HEK293 (cell line): ENCODE results near the gene TPST2.

Source experiments
- CTCF ChIA-PET: fragments of 350-600 bp; formaldehyde crosslinking; extraction: SDS; loops from one replicate; lab custom pipeline; 2021; ENCODE audit warnings: antibody characterized with exemption; lab: Yijun Ruan, JAX
- POLR2A ChIA-PET: fragments of 300-600 bp; formaldehyde crosslinking; extraction: SDS; loops from one replicate; lab custom pipeline; 2020; ENCODE audit warnings: antibody characterized with exemption, inconsistent platforms; lab: Yijun Ruan, JAX
- H3K27ac ChIP-seq: fragments of 200-500 bp; sonication (Bioruptor generic); 2 replicates; pipeline ENCODE4 v1.5.1; 2014; ENCODE audit warnings: low read depth, low read length, control low read depth, inconsistent platforms; ENCODE audit errors: extremely low read depth
- H3K36me3 ChIP-seq, 2 experiments: fragments of 200-500 bp in 1 of 2; sonication (Bioruptor generic) in 1 of 2; 1 replicate in 1 of 2; 2 replicates in 1 of 2; pipeline ENCODE4 v1.5.1; 2014 to 2017; ENCODE audit warnings: inconsistent platforms in 2 of 2, low read length in 2 of 2; ENCODE audit not compliant: control insufficient read depth in 2 of 2, insufficient read depth in 1 of 2
- H3K4me1 ChIP-seq: fragments of 200-500 bp; sonication (Bioruptor generic); 2 replicates; pipeline ENCODE4 v1.5.1; 2014; ENCODE audit warnings: mild to moderate bottlenecking, low read length, inconsistent platforms; ENCODE audit not compliant: control insufficient read depth, insufficient read depth
- H3K4me3 ChIP-seq: 2 replicates; pipeline ENCODE4 v1.5.1; 2011; ENCODE audit warnings: low read depth, mild to moderate bottlenecking, control low read depth, low read length, moderate library complexity
- H3K9me3 ChIP-seq: fragments of 200-500 bp; sonication (Bioruptor generic); 2 replicates; pipeline ENCODE4 v1.5.1; 2014; ENCODE audit warnings: low read depth, low read length, inconsistent platforms; ENCODE audit not compliant: control insufficient read depth, insufficient read depth
- HOXC10 ChIP-seq: sonication (generic); formaldehyde crosslinking; IDR thresholded peaks from 2 replicates; pipeline ENCODE4 v1.8.1; 2023; ENCODE audit warnings: mild to moderate bottlenecking, missing genetic modification reagents
- SCRT1 ChIP-seq: fragments of 450-650 bp; formaldehyde crosslinking; IDR thresholded peaks from 2 replicates; pipeline ENCODE4 v1.5.1; 2016; ENCODE audit warnings: missing biosample characterization, missing genetic modification characterization, borderline replicate concordance
- WT1 ChIP-seq: fragments of 450-650 bp; formaldehyde crosslinking; IDR thresholded peaks from 2 replicates; pipeline ENCODE4 v1.5.1; 2016; ENCODE audit warnings: missing biosample characterization, missing genetic modification characterization
- YY1 ChIP-seq: fragments of 450-650 bp; formaldehyde crosslinking; IDR thresholded peaks from 2 replicates; pipeline ENCODE4 v1.5.1; 2018; ENCODE audit warnings: missing biosample characterization, missing genetic modification characterization
- ZBTB1 ChIP-seq: fragments of 450-650 bp; formaldehyde crosslinking; IDR thresholded peaks from 2 replicates; pipeline ENCODE4 v1.5.1; 2016; ENCODE audit warnings: missing biosample characterization, missing genetic modification characterization
- ZBTB20 ChIP-seq: fragments of 450-650 bp; formaldehyde crosslinking; IDR thresholded peaks from 2 replicates; pipeline ENCODE4 v1.5.1; 2016; ENCODE audit warnings: missing biosample characterization, missing genetic modification characterization
- ZBTB8A ChIP-seq: fragments of 450-650 bp; formaldehyde crosslinking; IDR thresholded peaks from 2 replicates; pipeline ENCODE4 v1.5.1; 2016; ENCODE audit warnings: missing biosample characterization, missing genetic modification characterization
- ZNF138 ChIP-seq: fragments of 450-650 bp; formaldehyde crosslinking; IDR thresholded peaks from 2 replicates; pipeline ENCODE4 v1.5.1; 2016; ENCODE audit warnings: missing biosample characterization, missing genetic modification characterization, borderline replicate concordance
- ZNF140 ChIP-seq: fragments of 450-650 bp; formaldehyde crosslinking; IDR thresholded peaks from 2 replicates; pipeline ENCODE4 v1.5.1; 2016; ENCODE audit warnings: missing biosample characterization, missing genetic modification characterization
- ZNF157 ChIP-seq: fragments of 450-650 bp; formaldehyde crosslinking; IDR thresholded peaks from 2 replicates; pipeline ENCODE4 v1.5.1; 2016; ENCODE audit warnings: missing biosample characterization, missing genetic modification characterization
- ZNF223 ChIP-seq: fragments of 450-650 bp; formaldehyde crosslinking; IDR thresholded peaks from 2 replicates; pipeline ENCODE4 v1.5.1; 2016; ENCODE audit warnings: missing biosample characterization, missing genetic modification characterization
- ZNF274 ChIP-seq, 2 experiments: fragments of 200-500 bp in 1 of 2; fragments of 450-650 bp in 1 of 2; sonication (Bioruptor generic) in 1 of 2; formaldehyde crosslinking in 1 of 2; IDR thresholded peaks; 2 replicates each; pipeline versions ENCODE4 v1.5.1 to v1.6.1; 2014 to 2016; ENCODE audit warnings: borderline replicate concordance in 1 of 2, inconsistent platforms in 1 of 2, low read length in 1 of 2, missing biosample characterization in 1 of 2, missing genetic modification characterization in 1 of 2
- ZNF350 ChIP-seq: fragments of 450-650 bp; formaldehyde crosslinking; IDR thresholded peaks from 2 replicates; pipeline ENCODE4 v1.5.0; 2017; ENCODE audit warnings: missing biosample characterization, mild to moderate bottlenecking, missing genetic modification characterization
- ZNF366 ChIP-seq: fragments of 450-650 bp; formaldehyde crosslinking; conservative IDR thresholded peaks from 2 replicates; pipeline ENCODE4 v1.5.1; 2016; ENCODE audit warnings: missing biosample characterization, missing genetic modification characterization
- ZNF514 ChIP-seq: fragments of 450-650 bp; formaldehyde crosslinking; IDR thresholded peaks from 2 replicates; pipeline ENCODE4 v1.5.1; 2016; ENCODE audit warnings: missing biosample characterization, missing genetic modification characterization
- ZNF585B ChIP-seq: fragments of 450-650 bp; formaldehyde crosslinking; IDR thresholded peaks from 2 replicates; pipeline ENCODE4 v1.5.1; 2016; ENCODE audit warnings: missing biosample characterization, missing genetic modification characterization
- ZNF626 ChIP-seq: fragments of 450-650 bp; sonication (Bioruptor Pico); formaldehyde crosslinking; IDR thresholded peaks from 2 replicates; pipeline ENCODE4 v1.5.1; 2018; ENCODE audit warnings: missing biosample characterization, missing genetic modification characterization, inconsistent platforms
- ZNF664 ChIP-seq: fragments of 450-650 bp; formaldehyde crosslinking; IDR thresholded peaks from 2 replicates; pipeline ENCODE4 v1.5.1; 2016; ENCODE audit warnings: missing biosample characterization, missing genetic modification characterization
- ZNF670 ChIP-seq: fragments of 450-650 bp; formaldehyde crosslinking; IDR thresholded peaks from 2 replicates; pipeline ENCODE4 v1.5.1; 2016; ENCODE audit warnings: missing biosample characterization, missing genetic modification characterization, low read depth
- ZNF785 ChIP-seq: fragments of 450-650 bp; formaldehyde crosslinking; IDR thresholded peaks from 2 replicates; pipeline ENCODE4 v1.5.1; 2016; ENCODE audit warnings: missing biosample characterization, missing genetic modification characterization
- ZNF830 ChIP-seq: fragments of 450-650 bp; IDR thresholded peaks from 2 replicates; pipeline ENCODE4 v1.5.0; 2018; ENCODE audit warnings: missing biosample characterization, missing genetic modification characterization, low read depth, mild to moderate bottlenecking, moderate library complexity
- ZNF837 ChIP-seq: fragments of 450-650 bp; formaldehyde crosslinking; IDR thresholded peaks from 2 replicates; pipeline ENCODE4 v1.5.1; 2016; ENCODE audit warnings: missing biosample characterization, missing genetic modification characterization
- ZSCAN23 ChIP-seq: fragments of 450-650 bp; formaldehyde crosslinking; IDR thresholded peaks from 2 replicates; pipeline ENCODE4 v1.5.1; 2016; ENCODE audit warnings: missing biosample characterization, missing genetic modification characterization
- TF ChIP-seq, protein P1 (sequence below): fragments of 450-650 bp; formaldehyde crosslinking; IDR thresholded peaks from 2 replicates; pipeline ENCODE4 v1.5.1; 2017; ENCODE audit warnings: missing biosample characterization, missing genetic modification characterization
- TF ChIP-seq, protein P2 (sequence below): fragments of 450-650 bp; formaldehyde crosslinking; IDR thresholded peaks from 2 replicates; pipeline ENCODE4 v1.5.1; 2016; ENCODE audit warnings: missing biosample characterization, missing genetic modification characterization
- TF ChIP-seq, protein P3 (sequence below): fragments of 450-650 bp; IDR thresholded peaks from 2 replicates; pipeline ENCODE4 v1.5.1; 2018; ENCODE audit warnings: missing biosample characterization, mild to moderate bottlenecking, missing genetic modification characterization
- TF ChIP-seq, protein P4 (sequence below): fragments of 450-650 bp; formaldehyde crosslinking; IDR thresholded peaks from 2 replicates; pipeline ENCODE4 v1.5.1; 2017; ENCODE audit warnings: missing biosample characterization, mild to moderate bottlenecking, missing genetic modification characterization, moderate library complexity

TPST2 gene

DNA sequence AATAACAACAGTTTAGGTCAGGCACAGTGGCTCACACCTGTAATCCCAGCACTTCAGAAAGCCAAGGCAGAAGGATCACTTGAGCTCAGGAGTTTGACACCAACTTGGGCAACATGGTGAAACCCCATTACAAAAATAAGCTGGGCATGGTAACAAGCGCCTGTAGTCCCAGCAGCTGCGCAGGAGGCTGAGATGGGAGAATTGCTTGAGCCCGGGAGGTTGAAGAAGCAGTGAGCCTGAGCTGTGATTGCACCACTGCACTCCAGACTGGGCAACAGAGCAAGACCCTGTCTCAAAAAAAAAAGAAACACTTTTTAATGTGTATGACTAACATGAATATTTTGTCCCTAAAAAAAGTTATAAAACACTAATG, 53.2 kb downstream of the TPST2 start:
- POLR2A ChIA-PET: no interaction called here

DNA sequence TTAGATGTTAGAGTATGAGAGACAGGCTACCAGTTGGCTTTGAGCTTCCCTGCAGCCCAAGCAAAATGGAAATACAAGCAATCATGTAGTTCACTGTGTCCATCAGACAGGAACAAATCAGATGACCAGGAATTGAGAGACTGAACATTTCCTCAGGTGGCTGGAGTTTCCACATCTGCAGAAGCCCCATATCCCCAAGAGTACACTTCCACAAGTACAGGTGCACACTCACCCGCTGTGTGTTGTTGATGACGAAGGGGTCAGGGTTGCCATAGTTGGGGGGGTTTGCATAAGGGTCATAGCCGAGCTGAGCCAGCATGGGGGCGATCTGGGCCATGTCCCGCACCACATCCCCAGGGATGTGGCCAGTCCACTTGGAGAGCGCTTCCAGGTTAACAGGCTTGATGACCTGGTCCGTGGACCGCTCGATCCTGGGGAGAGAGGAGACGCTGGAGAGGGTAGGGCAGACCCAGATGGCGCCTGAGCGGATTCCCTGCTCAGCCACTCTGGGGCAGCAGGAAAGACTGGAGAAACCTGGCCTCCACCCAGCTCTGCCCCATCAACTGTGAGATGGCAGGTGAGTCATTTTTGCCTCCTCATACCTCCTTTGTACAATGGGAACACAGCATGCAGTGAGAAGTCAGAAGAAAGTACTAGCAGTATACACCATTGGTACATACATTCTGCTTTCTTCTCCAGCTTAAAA, 53.7 kb downstream of the TPST2 start:
- Histone ChIP-seq H3K9me3 (no peaks in the 10 kb centered on the region), H3K4me3 (no peak overlapping the region), H3K36me3 (peaks cover 5 to 23% of the 10 kb centered on the region in 2 experiments; a peak in 2 of 3 replicates), H3K27ac (no peak overlapping the region), H3K4me1 (no peaks in the 10 kb centered on the region)
- TF ChIP-seq ZNF223 (tag by site-specific recombination): no peak
- TF ChIP-seq, protein P1, sequence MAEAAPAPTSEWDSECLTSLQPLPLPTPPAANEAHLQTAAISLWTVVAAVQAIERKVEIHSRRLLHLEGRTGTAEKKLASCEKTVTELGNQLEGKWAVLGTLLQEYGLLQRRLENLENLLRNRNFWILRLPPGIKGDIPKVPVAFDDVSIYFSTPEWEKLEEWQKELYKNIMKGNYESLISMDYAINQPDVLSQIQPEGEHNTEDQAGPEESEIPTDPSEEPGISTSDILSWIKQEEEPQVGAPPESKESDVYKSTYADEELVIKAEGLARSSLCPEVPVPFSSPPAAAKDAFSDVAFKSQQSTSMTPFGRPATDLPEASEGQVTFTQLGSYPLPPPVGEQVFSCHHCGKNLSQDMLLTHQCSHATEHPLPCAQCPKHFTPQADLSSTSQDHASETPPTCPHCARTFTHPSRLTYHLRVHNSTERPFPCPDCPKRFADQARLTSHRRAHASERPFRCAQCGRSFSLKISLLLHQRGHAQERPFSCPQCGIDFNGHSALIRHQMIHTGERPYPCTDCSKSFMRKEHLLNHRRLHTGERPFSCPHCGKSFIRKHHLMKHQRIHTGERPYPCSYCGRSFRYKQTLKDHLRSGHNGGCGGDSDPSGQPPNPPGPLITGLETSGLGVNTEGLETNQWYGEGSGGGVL (tag by site-specific recombination): no peak
- TF ChIP-seq HOXC10: no peak
- no peak for TF ChIP-seq ZNF785
- TF ChIP-seq ZNF350 (tag by site-specific recombination): no peak
- no peak for TF ChIP-seq ZNF274 (IDR thresholded peaks at IDR 0.05; ENCODE audit: low read length)
- no peak for TF ChIP-seq ZNF274 (tag by site-specific recombination; IDR thresholded peaks at IDR 0.05; ENCODE audit: borderline replicate concordance)
- no peak for TF ChIP-seq ZBTB1 (tag by site-specific recombination)
- no peak for TF ChIP-seq ZNF626 (tag by site-specific recombination)
- TF ChIP-seq ZNF837 (tag by site-specific recombination): no peak
- POLR2A ChIA-PET: no interaction called here
- CTCF ChIA-PET: interaction anchor here (0.6 kb wide), 1 partner anchor 660 kb away, joined by 3 read pairs; no protein-coding TSS in a partner anchor

More for the DNA sequence above, 53.2 kb downstream of the TPST2 start:
- Histone ChIP-seq H3K27ac (no peak overlapping the region), H3K4me1 (no peaks in the 10 kb centered on the region), H3K4me3 (no peak overlapping the region), H3K36me3 (peaks cover 5 to 19% of the 10 kb centered on the region in 2 experiments; a peak in 2 of 3 replicates), H3K9me3 (no peaks in the 10 kb centered on the region)
- CTCF ChIA-PET: interaction anchor here (0.6 kb wide), 2 partner anchors 27 to 660 kb away, joined by 3 read pairs; no protein-coding TSS in a partner anchor
- TF ChIP-seq WT1: no peak
- TF ChIP-seq ZNF223 (tag by site-specific recombination): no peak
- TF ChIP-seq ZNF670 (tag by site-specific recombination): no peak
- TF ChIP-seq ZNF157 (tag by site-specific recombination): no peak
- no peak for TF ChIP-seq ZNF830

DNA sequence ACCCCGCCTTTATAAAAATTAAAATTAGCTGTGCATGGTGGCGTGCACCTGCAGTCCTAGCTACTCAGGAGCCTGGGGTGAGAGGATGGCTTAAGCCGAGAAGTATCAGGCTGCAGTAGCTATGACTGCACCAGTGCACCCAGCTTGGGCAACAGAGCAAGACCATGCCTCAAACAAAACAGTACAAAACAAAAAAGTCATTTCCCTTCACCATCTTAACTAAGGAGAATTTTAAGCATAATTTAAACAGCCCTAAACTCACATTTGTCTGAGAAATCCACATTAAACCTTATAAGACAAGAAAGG, 54.4 kb downstream of the TPST2 start:
- H3K4me1 ChIP-seq: no peaks in the 10 kb centered on the region
- no peak overlapping the region for H3K27ac ChIP-seq
- ChIA-PET POLR2A (no interaction called here), CTCF (no interaction called here)
- H3K9me3 ChIP-seq: no peaks in the 10 kb centered on the region
- H3K4me3 ChIP-seq: no peak overlapping the region
- peaks cover 5 to 20% of the 10 kb centered on the region in 2 experiments; a peak in 2 of 3 replicates for H3K36me3 ChIP-seq
- TF ChIP-seq ZNF585B (tag by site-specific recombination) (no peak), ZNF664 (tag by site-specific recombination) (no peak), ZSCAN23 (tag by site-specific recombination) (no peak), ZNF366 (tag by site-specific recombination) (no peak), YY1 (no peak), ZNF138 (tag by site-specific recombination) (no peak), ZNF140 (no peak), SCRT1 (tag by site-specific recombination) (no peak), ZNF514 (tag by site-specific recombination) (no peak), ZBTB8A (no peak), ZBTB20 (tag by site-specific recombination) (no peak)
- TF ChIP-seq, protein P2, sequence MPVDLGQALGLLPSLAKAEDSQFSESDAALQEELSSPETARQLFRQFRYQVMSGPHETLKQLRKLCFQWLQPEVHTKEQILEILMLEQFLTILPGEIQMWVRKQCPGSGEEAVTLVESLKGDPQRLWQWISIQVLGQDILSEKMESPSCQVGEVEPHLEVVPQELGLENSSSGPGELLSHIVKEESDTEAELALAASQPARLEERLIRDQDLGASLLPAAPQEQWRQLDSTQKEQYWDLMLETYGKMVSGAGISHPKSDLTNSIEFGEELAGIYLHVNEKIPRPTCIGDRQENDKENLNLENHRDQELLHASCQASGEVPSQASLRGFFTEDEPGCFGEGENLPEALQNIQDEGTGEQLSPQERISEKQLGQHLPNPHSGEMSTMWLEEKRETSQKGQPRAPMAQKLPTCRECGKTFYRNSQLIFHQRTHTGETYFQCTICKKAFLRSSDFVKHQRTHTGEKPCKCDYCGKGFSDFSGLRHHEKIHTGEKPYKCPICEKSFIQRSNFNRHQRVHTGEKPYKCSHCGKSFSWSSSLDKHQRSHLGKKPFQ (tag by site-specific recombination): no peak
- TF ChIP-seq, protein P3, sequence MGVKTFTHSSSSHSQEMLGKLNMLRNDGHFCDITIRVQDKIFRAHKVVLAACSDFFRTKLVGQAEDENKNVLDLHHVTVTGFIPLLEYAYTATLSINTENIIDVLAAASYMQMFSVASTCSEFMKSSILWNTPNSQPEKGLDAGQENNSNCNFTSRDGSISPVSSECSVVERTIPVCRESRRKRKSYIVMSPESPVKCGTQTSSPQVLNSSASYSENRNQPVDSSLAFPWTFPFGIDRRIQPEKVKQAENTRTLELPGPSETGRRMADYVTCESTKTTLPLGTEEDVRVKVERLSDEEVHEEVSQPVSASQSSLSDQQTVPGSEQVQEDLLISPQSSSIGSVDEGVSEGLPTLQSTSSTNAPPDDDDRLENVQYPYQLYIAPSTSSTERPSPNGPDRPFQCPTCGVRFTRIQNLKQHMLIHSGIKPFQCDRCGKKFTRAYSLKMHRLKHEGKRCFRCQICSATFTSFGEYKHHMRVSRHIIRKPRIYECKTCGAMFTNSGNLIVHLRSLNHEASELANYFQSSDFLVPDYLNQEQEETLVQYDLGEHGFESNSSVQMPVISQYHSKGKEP (tag by site-specific recombination): no peak
- TF ChIP-seq, protein P4, sequence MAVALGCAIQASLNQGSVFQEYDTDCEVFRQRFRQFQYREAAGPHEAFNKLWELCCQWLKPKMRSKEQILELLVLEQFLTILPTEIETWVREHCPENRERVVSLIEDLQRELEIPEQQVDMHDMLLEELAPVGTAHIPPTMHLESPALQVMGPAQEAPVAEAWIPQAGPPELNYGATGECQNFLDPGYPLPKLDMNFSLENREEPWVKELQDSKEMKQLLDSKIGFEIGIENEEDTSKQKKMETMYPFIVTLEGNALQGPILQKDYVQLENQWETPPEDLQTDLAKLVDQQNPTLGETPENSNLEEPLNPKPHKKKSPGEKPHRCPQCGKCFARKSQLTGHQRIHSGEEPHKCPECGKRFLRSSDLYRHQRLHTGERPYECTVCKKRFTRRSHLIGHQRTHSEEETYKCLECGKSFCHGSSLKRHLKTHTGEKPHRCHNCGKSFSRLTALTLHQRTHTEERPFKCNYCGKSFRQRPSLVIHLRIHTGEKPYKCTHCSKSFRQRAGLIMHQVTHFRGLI: no peak
